SK-N-SH (cell line): ENCODE results near the gene SND1. TPM values are rescaled to one million over a fixed set of nuclear protein-coding genes. Genes with fewer than 3 reads are reported as not detected.

Source experiments
- CTCF ChIA-PET: fragments of 300-600, 350-600 bp; formaldehyde crosslinking; extraction: SDS; loops from one replicate; lab custom pipeline; 2021; lab: Yijun Ruan, JAX
- POLR2A ChIA-PET: fragments of 350-600 bp; sonication (Branson Sonifier 250); formaldehyde crosslinking; extraction: SDS; loops from one replicate; lab custom pipeline; 2020; ENCODE audit warnings: antibody characterized with exemption, inconsistent platforms; lab: Yijun Ruan, JAX
- DNase-seq: peaks from one replicate; pipeline ENCODE4 v3.0.0; 2012
- H2AFZ ChIP-seq: fragments of 200-600 bp; sonication (generic); 2 replicates; pipeline ENCODE4 v1.8.1; 2016; ENCODE audit warnings: antibody characterized with exemption, mild to moderate bottlenecking, low read depth
- H3F3A ChIP-seq: fragments of 200-600 bp; sonication (generic); replicated peaks from 2 replicates; pipeline ENCODE3; 2016; ENCODE audit warnings: antibody characterized with exemption, mild to moderate bottlenecking; ENCODE audit not compliant: insufficient read depth
- H3K27ac ChIP-seq, 2 experiments: fragments of 200-500 bp in 1 of 2; fragments of 200-600 bp in 1 of 2; sonication (Bioruptor generic) in 1 of 2; sonication (generic), shearing (Covaris generic) in 1 of 2; 2 replicates each; pipeline versions ENCODE4 v1.5.1 to v1.6.1; 2014 to 2016; ENCODE audit warnings: low read depth in 2 of 2, inconsistent platforms in 1 of 2, low read length in 1 of 2, mild to moderate bottlenecking in 1 of 2, mixed read lengths in 1 of 2
- H3K27me3 ChIP-seq: fragments of 200-600 bp; sonication (generic), shearing (Covaris generic); 2 replicates; pipeline ENCODE4 v1.6.1; 2016; ENCODE audit warnings: mixed run types; ENCODE audit not compliant: insufficient read depth
- H3K36me3 ChIP-seq, 2 experiments: fragments of 200-500 bp in 1 of 2; fragments of 200-600 bp in 1 of 2; sonication (Bioruptor generic) in 1 of 2; sonication (generic) in 1 of 2; replicated peaks in 1 of 2; 2 replicates each; pipeline versions ENCODE3 to v1.5.1; 2014 to 2016; ENCODE audit warnings: low read length in 1 of 2, mild to moderate bottlenecking in 1 of 2; ENCODE audit not compliant: insufficient read depth in 2 of 2, control insufficient read depth in 1 of 2
- H3K4me1 ChIP-seq, 2 experiments: fragments of 200-500 bp in 1 of 2; fragments of 200-600 bp in 1 of 2; sonication (Bioruptor generic) in 1 of 2; sonication (generic), shearing (Covaris generic) in 1 of 2; 2 replicates each; pipeline versions ENCODE4 v1.5.1 to v1.6.1; 2014 to 2016; ENCODE audit warnings: low read depth in 1 of 2, low read length in 1 of 2, mixed run types in 1 of 2; ENCODE audit not compliant: insufficient read depth in 2 of 2, control insufficient read depth in 1 of 2
- H3K4me2 ChIP-seq: fragments of 200-600 bp; sonication (generic), shearing (Covaris generic); 2 replicates; pipeline ENCODE4 v1.6.1; 2017; ENCODE audit warnings: mixed run types
- H3K4me3 ChIP-seq, 2 experiments: fragments of 200-500 bp in 1 of 2; fragments of 200-600 bp in 1 of 2; sonication (Bioruptor generic) in 1 of 2; sonication (generic), shearing (Covaris generic) in 1 of 2; 2 replicates each; pipeline versions ENCODE4 v1.5.1 to v1.8.1; 2014 to 2016; ENCODE audit warnings: low read depth in 2 of 2, inconsistent platforms in 1 of 2, low read length in 1 of 2, mild to moderate bottlenecking in 1 of 2, mixed read lengths in 1 of 2, moderate library complexity in 1 of 2
- H3K79me2 ChIP-seq: fragments of 200-600 bp; sonication (generic); 2 replicates; pipeline ENCODE4 v1.8.1; 2017; ENCODE audit warnings: mild to moderate bottlenecking; ENCODE audit not compliant: insufficient read depth
- H3K9ac ChIP-seq: fragments of 200-600 bp; sonication (generic); 2 replicates; pipeline ENCODE4 v1.6.1; 2017; ENCODE audit warnings: mixed run types
- H3K9me2 ChIP-seq: fragments of 200-600 bp; sonication (generic); 2 replicates; pipeline ENCODE4 v1.6.1; 2017; ENCODE audit warnings: mixed run types
- H3K9me3 ChIP-seq: fragments of 200-600 bp; sonication (generic); 2 replicates; pipeline ENCODE4 v1.6.1; 2017; ENCODE audit warnings: mixed run types, mild to moderate bottlenecking, moderate library complexity
- H4K20me1 ChIP-seq: fragments of 200-600 bp; sonication (generic); 2 replicates; pipeline ENCODE4 v1.6.1; 2017; ENCODE audit warnings: mild to moderate bottlenecking, mixed run types; ENCODE audit not compliant: insufficient read depth
- EP300 ChIP-seq, 2 experiments: IDR thresholded peaks; 2 replicates each; pipeline versions ENCODE4 v1.4.0 to v1.6.1; 2012; ENCODE audit warnings: borderline replicate concordance in 1 of 2, low read depth in 1 of 2, low read length in 1 of 2
- IRF3 ChIP-seq: fragments of 150-350 bp; IDR thresholded peaks from 2 replicates; pipeline ENCODE4 v1.6.1; 2016; ENCODE audit warnings: mild to moderate bottlenecking, low read depth, low read length
- MEF2A ChIP-seq: IDR thresholded peaks from 2 replicates; pipeline ENCODE4 v1.4.0; 2012; ENCODE audit warnings: low read depth, borderline replicate concordance
- PBX3 ChIP-seq: IDR thresholded peaks from 2 replicates; pipeline ENCODE4; 2012
- REST ChIP-seq: IDR thresholded peaks from 2 replicates; pipeline ENCODE4 v1.6.1; 2012; ENCODE audit warnings: mild to moderate bottlenecking, low read depth, low read length, moderate library complexity
- ZBTB33 ChIP-seq: IDR thresholded peaks from 2 replicates; pipeline ENCODE4 v1.4.0; 2012; ENCODE audit warnings: low read depth, borderline replicate concordance
- WGBS: methylation state at CpG from one replicate; pipeline ENCODE4 v1.1.6; 2017; ENCODE audit warnings: low lambda C conversion rate; 5-methylcytosine and 5-hydroxymethylcytosine counted together
- polyA plus RNA-seq, 3 experiments: library from polyadenylated mRNA; depleted of rRNA; stranded (reverse); fragments of >200 nt; gene quantifications; 2 replicates each; pipeline ENCODE4 v1.2.3, GENCODE V29; 2012

The SND1 gene
- polyA plus RNA-seq, 1 of the 3 experiments (the other 2 are of a cell fraction), result 165 TPM

GRCh38 chr7:128121711-128122530, 469.9 kb downstream of the SND1 start:
- H2AFZ ChIP-seq, result no peak overlapping the region
- no peak overlapping the region for H3K4me2 ChIP-seq
- no peak overlapping the region for H3K4me3 ChIP-seq
- peaks cover 21% of the 10 kb centered on the region for H3K27me3 ChIP-seq
- 75% methylated on average over 21 of the region's 21 CpGs for WGBS
- H3F3A ChIP-seq, result no peaks in the 10 kb centered on the region
- DNase-seq, result no peak
- no peaks in the 10 kb centered on the region for H3K9me2 ChIP-seq
- no peak overlapping the region for H3K9ac ChIP-seq
- ChIA-PET POLR2A (no interaction called here), CTCF (interaction anchor here (0.6 to 3.1 kb wide), 5 partner anchors 13 to 95 kb away, joined by 3 to 22 read pairs (median 3); no protein-coding TSS in a partner anchor)
- no peaks in the 10 kb centered on the region for H4K20me1 ChIP-seq
- no peaks in the 10 kb centered on the region for H3K9me3 ChIP-seq
- H3K27ac ChIP-seq, result no peak overlapping the region
- TF ChIP-seq REST (no peak), ZBTB33 (no peak), PBX3 (no peak), MEF2A (no peak), IRF3 (no peak), EP300 (IDR thresholded peaks at IDR 0.05; ENCODE audit: borderline replicate concordance in 1 of 2, low read depth in 1 of 2, low read length in 1 of 2) (no peak)
- H3K79me2 ChIP-seq, result no peaks in the 10 kb centered on the region
- H3K36me3 ChIP-seq, result no peaks in the 10 kb centered on the region
- H3K4me1 ChIP-seq, result peaks cover 0 to 34% of the 10 kb centered on the region in 2 experiments; a peak in 1 of 4 replicates
